Activated B cell treated with CpG ODN at 0.5 μM for 24 hours (primary cell): ENCODE measurements around the gene APMAP. TPM values are rescaled to one million over a fixed set of nuclear protein-coding genes. Genes with fewer than 3 reads are reported as not detected.

ENCODE experiments used
- ATAC-seq: fragments of 200-7000 bp; cut with Tn5 transposase; one replicate; pipeline ENCODE4 v1.10.0; 2021; ENCODE audit warnings: low read depth, mild to moderate bottlenecking, moderate library complexity
- CTCF ChIA-PET: fragments of 350-600 bp; sonication (Branson Sonifier 250); formaldehyde crosslinking; loops from one replicate; lab custom pipeline; 2021; ENCODE audit warnings: antibody characterized with exemption; lab: Charles Lee
- POLR2A ChIA-PET: fragments of 350-600 bp; sonication (Branson Sonifier 250); formaldehyde crosslinking; loops from one replicate; lab custom pipeline; 2021; ENCODE audit warnings: antibody characterized with exemption; lab: Charles Lee
- DNase-seq: peaks from one replicate; pipeline ENCODE4 v3.0.0; 2022
- H3K27ac Mint-ChIP-seq: one replicate; pipeline ENCODE4 v1.8.0; 2020; ENCODE audit warnings: mixed read lengths
- H3K27me3 Mint-ChIP-seq: one replicate; pipeline ENCODE4 v1.8.0; 2021; ENCODE audit warnings: mixed read lengths
- H3K36me3 Mint-ChIP-seq: one replicate; pipeline ENCODE4 v1.8.0; 2021; ENCODE audit warnings: low read depth, mixed read lengths
- H3K4me1 Mint-ChIP-seq: one replicate; pipeline ENCODE4 v1.8.0; 2021; ENCODE audit warnings: mixed read lengths
- H3K4me3 Mint-ChIP-seq: one replicate; pipeline ENCODE4 v1.8.0; 2020; ENCODE audit warnings: mild to moderate bottlenecking, mixed read lengths
- H3K9me3 Mint-ChIP-seq: one replicate; pipeline ENCODE4 v1.8.0; 2020; ENCODE audit warnings: mixed read lengths
- intact Hi-C: fragments of 100-400 bp; cut with micrococcal nuclease; formaldehyde crosslinking; loops from one replicate; pipeline ENCODE4 v1.15.1; 2024
- total RNA-seq: library from RNA; stranded (reverse); gene quantifications from 2 replicates; pipeline ENCODE4 v1.2.3, GENCODE V29; 2022
- TF ChIP-seq, protein P1 (sequence below): fragments of 200-600 bp; IDR thresholded peaks from one replicate; pipeline ENCODE4 v1.8.0; 2022; ENCODE audit warnings: antibody characterized with exemption, mild to moderate bottlenecking

The APMAP gene
- total RNA-seq, 1 donor from 2014 or later: 22.3 TPM

DNA sequence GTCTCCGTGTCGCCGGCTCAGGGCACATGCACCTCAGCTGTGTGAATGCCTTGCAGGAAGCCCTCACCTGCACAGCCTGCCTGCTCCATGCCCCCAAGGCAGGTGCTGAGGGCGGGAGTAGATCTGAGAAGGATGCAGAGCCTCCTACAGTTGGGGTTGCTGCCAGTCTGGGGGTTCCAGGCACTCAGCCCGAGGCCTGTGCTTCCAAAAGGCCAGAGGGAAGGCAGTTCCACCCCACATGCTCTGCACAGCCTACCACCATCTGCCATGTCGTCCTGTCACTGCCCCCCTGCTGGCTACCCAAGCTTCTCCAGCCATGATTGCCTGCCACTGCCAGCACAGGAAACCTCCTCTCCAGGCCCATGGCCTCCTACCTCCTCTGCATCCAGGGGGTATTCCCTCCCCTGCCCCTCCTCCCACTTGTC is 46.1 kb upstream of the APMAP start:
- ChIA-PET POLR2A (interaction anchor here (1.5 to 4.1 kb wide), 3 partner anchors 14 to 46 kb away, joined by 7 to 40 read pairs (median 14); partner anchors contain the start of genes ACSS1 and APMAP), CTCF (interaction anchor here (2.5 kb wide), 1 partner anchor 44 kb away, joined by 10 read pairs; no protein-coding TSS in a partner anchor)
- no peak overlapping the region for H3K4me3 Mint-ChIP-seq
- H3K4me1 Mint-ChIP-seq: peaks cover 84% of the 10 kb centered on the region
- TF ChIP-seq, protein P1, sequence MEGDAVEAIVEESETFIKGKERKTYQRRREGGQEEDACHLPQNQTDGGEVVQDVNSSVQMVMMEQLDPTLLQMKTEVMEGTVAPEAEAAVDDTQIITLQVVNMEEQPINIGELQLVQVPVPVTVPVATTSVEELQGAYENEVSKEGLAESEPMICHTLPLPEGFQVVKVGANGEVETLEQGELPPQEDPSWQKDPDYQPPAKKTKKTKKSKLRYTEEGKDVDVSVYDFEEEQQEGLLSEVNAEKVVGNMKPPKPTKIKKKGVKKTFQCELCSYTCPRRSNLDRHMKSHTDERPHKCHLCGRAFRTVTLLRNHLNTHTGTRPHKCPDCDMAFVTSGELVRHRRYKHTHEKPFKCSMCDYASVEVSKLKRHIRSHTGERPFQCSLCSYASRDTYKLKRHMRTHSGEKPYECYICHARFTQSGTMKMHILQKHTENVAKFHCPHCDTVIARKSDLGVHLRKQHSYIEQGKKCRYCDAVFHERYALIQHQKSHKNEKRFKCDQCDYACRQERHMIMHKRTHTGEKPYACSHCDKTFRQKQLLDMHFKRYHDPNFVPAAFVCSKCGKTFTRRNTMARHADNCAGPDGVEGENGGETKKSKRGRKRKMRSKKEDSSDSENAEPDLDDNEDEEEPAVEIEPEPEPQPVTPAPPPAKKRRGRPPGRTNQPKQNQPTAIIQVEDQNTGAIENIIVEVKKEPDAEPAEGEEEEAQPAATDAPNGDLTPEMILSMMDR: no peak
- intact Hi-C loops: no loop called here
- no peaks in the 10 kb centered on the region for H3K9me3 Mint-ChIP-seq
- H3K27me3 Mint-ChIP-seq: no peaks in the 10 kb centered on the region
- H3K27ac Mint-ChIP-seq: peak overlapping the region; percentile 84
- ATAC-seq (no peak), DNase-seq (no peak)
- peaks cover 2% of the 10 kb centered on the region for H3K36me3 Mint-ChIP-seq

DNA sequence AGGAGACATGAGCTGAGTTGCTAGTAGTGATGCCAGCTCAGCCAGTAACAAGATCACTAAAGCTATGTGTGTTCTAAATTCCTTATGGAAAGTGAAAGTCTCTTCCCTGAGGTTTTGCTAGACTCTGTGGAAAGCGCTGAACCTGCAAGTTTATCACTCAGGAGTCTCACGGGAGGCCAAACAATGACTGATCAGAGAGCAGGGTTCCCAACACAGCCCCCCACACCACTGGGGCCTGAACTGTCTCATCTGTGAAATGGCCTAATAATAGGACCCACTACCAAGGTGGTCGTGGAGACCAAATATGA is 45.5 kb upstream of the APMAP start:
- peak overlapping the region; percentile 20 for H3K4me3 Mint-ChIP-seq
- peak overlapping the region; percentile 84 for H3K27ac Mint-ChIP-seq
- intact Hi-C loops: no loop called here
- TF ChIP-seq, protein P1: no peak
- no peak for DNase-seq
- no peak for ATAC-seq
- no peaks in the 10 kb centered on the region for H3K9me3 Mint-ChIP-seq
- H3K27me3 Mint-ChIP-seq: no peaks in the 10 kb centered on the region
- POLR2A ChIA-PET: interaction anchor here (1.5 to 4.1 kb wide), 3 partner anchors 15 to 45 kb away, joined by 7 to 40 read pairs (median 14); partner anchors contain the start of genes ACSS1 and APMAP
- peaks cover 8% of the 10 kb centered on the region for H3K36me3 Mint-ChIP-seq
- CTCF ChIA-PET: interaction anchor here (2.5 kb wide), 1 partner anchor 43 kb away, joined by 10 read pairs; no protein-coding TSS in a partner anchor
- peaks cover 81% of the 10 kb centered on the region for H3K4me1 Mint-ChIP-seq

DNA sequence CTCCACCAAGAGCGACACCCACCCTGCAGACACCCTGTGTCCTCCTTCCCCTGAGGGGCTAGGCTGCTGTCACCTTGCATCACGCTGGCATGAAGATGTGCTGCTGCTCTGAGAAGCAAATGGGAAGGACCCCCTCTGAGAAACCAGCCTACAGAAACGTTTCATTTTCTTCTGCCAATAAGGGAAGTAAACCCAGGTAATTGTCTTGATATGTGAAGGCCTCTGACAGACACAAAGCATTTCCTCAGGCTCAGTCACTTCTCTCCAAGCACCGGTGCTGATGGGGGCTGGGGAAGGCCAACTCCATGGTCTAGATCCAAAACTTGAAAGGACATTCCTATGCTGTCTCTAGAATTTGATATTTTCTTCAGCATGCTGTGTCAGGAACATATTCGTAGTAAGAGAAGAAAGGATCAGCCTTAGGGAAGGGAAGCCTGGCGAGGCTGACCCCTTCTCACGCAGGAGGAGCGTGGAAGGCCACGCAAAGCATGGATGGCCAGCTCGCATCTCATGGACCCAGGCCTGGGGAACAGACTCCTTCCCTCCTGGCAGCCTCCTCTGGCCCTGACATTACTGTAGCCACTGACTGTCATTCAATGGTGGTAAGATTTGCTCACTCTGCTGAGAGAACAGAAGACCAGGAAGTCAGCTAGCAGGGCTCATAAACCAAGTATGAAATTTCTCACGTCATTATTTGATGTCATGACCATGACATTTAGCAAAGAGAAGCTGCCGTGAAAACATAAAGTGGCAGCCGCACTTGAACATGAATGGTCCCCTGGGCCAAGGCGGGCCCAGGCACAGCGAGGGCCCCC is 44.9 kb upstream of the APMAP start:
- H3K27ac Mint-ChIP-seq: peak overlapping the region; percentile 84
- peaks cover 75% of the 10 kb centered on the region for H3K4me1 Mint-ChIP-seq
- ATAC-seq: peak; percentile 88
- TF ChIP-seq, protein P1: no peak
- ChIA-PET CTCF (interaction anchor here (1.9 to 2.5 kb wide), 2 partner anchors 27 to 43 kb away, joined by 9 to 10 read pairs; no protein-coding TSS in a partner anchor), POLR2A (interaction anchor here (1.1 to 4.1 kb wide), 6 partner anchors 13 to 44 kb away, joined by 3 to 40 read pairs (median 7); partner anchors contain the start of genes ACSS1 and APMAP)
- peak overlapping the region; percentile 61 for H3K4me3 Mint-ChIP-seq
- no peaks in the 10 kb centered on the region for H3K9me3 Mint-ChIP-seq
- intact Hi-C loops: loop anchor here (1.0 kb wide), 1 partner anchor 20 kb away; no protein-coding TSS in a partner anchor
- H3K36me3 Mint-ChIP-seq: peaks cover 12% of the 10 kb centered on the region
- DNase-seq: no peak
- H3K27me3 Mint-ChIP-seq: no peaks in the 10 kb centered on the region

DNA sequence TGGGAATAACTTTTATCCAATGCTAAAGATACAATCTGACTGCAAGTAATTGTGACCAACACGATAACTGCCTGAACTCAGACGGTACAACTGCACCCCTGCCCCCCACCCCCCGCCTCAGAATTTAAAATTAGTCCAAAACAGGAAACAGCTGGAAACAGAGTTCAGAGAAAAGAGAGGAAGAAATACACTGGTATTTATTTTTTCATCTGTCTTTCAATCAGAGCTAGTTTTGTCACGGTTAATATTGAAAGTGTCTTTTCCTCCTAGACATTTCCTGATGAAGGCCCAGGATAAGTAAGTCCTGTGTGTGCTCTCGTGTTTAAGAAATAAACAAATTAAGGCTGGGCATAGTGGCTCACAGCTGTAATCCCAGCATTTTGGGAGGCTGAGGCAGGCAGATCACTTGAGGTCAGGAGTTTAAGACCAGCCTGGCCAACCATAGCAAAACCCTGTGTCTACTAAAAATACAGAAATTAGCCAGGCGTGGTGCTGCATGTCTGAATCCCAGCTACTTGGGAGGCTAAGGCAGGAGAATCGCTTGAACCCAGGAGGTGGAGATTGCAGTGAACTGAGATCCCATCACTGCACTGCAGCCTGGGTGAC is 43.9 kb upstream of the APMAP start:
- no peak for ATAC-seq
- intact Hi-C loops: no loop called here

More for the DNA sequence above, 43.9 kb upstream of the APMAP start:
- Mint-ChIP-seq H3K4me3 (peak overlapping the region; percentile 61), H3K27me3 (no peaks in the 10 kb centered on the region), H3K4me1 (peaks cover 67% of the 10 kb centered on the region), H3K27ac (peak overlapping the region; percentile 84), H3K36me3 (peaks cover 18% of the 10 kb centered on the region), H3K9me3 (no peaks in the 10 kb centered on the region)
- TF ChIP-seq, protein P1: no peak
- DNase-seq: no peak
- ChIA-PET CTCF (interaction anchor here (1.9 to 2.5 kb wide), 2 partner anchors 28 to 42 kb away, joined by 9 to 10 read pairs; no protein-coding TSS in a partner anchor), POLR2A (interaction anchor here (0.6 to 4.1 kb wide), 6 partner anchors 8 to 26 kb away, joined by 3 to 40 read pairs (median 8); partner anchors contain the start of gene ACSS1)
